ENCODE results near the gene CIDEA.

DNA sequence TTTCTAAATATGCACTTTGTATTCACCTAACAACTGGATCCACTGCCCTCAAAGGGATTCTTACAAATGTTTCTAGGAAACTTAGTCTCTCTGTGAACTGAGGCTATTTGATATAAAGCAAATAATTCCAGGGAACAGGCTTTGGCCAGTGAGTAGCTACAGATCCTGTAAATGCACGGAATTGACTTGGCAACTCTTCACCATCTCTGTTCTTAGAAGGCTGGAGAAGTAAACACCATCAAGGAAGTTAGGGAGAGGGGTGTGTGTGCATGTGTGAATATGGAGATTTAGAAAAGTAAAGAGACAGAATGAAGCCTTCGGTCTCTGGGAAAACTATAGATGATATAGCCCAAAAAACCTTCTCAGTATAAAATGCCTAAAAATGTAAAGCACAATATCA, 10.7 kb downstream of the CIDEA start:
- TF ChIP-seq, protein P1, sequence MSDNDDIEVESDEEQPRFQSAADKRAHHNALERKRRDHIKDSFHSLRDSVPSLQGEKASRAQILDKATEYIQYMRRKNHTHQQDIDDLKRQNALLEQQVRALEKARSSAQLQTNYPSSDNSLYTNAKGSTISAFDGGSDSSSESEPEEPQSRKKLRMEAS (IDR thresholded peaks at IDR 0.05): no peak
- TF ChIP-seq CREB1 (IDR thresholded peaks at IDR 0.05; ENCODE audit: low read depth) (no peak), NFIC (IDR thresholded peaks at IDR 0.05) (no peak), CEBPB (IDR thresholded peaks at IDR 0.05) (no peak), EP300 (IDR thresholded peaks at IDR 0.05; ENCODE audit: borderline replicate concordance) (no peak), TAF1 (IDR thresholded peaks at IDR 0.05; ENCODE audit: low read depth) (no peak), TCF12 (IDR thresholded peaks at IDR 0.05; ENCODE audit: low read depth) (no peak), YY1 (IDR thresholded peaks at IDR 0.05; ENCODE audit: low read depth) (no peak), RAD21 (IDR thresholded peaks at IDR 0.05; ENCODE audit: low read depth) (no peak), ZBTB7A (IDR thresholded peaks at IDR 0.05; ENCODE audit: low read depth) (no peak)
- TF ChIP-seq, protein P2, sequence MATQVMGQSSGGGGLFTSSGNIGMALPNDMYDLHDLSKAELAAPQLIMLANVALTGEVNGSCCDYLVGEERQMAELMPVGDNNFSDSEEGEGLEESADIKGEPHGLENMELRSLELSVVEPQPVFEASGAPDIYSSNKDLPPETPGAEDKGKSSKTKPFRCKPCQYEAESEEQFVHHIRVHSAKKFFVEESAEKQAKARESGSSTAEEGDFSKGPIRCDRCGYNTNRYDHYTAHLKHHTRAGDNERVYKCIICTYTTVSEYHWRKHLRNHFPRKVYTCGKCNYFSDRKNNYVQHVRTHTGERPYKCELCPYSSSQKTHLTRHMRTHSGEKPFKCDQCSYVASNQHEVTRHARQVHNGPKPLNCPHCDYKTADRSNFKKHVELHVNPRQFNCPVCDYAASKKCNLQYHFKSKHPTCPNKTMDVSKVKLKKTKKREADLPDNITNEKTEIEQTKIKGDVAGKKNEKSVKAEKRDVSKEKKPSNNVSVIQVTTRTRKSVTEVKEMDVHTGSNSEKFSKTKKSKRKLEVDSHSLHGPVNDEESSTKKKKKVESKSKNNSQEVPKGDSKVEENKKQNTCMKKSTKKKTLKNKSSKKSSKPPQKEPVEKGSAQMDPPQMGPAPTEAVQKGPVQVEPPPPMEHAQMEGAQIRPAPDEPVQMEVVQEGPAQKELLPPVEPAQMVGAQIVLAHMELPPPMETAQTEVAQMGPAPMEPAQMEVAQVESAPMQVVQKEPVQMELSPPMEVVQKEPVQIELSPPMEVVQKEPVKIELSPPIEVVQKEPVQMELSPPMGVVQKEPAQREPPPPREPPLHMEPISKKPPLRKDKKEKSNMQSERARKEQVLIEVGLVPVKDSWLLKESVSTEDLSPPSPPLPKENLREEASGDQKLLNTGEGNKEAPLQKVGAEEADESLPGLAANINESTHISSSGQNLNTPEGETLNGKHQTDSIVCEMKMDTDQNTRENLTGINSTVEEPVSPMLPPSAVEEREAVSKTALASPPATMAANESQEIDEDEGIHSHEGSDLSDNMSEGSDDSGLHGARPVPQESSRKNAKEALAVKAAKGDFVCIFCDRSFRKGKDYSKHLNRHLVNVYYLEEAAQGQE (IDR thresholded peaks at IDR 0.05; ENCODE audit: low read depth): no peak
- TF ChIP-seq, protein P3, sequence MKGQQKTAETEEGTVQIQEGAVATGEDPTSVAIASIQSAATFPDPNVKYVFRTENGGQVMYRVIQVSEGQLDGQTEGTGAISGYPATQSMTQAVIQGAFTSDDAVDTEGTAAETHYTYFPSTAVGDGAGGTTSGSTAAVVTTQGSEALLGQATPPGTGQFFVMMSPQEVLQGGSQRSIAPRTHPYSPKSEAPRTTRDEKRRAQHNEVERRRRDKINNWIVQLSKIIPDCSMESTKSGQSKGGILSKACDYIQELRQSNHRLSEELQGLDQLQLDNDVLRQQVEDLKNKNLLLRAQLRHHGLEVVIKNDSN (IDR thresholded peaks at IDR 0.05): no peak
